Peyer's patch (tissue), 4 donors: ENCODE measurements around the gene CEMIP2.

ENCODE experiments used
- CTCF ChIP-seq, 6 experiments: fragments of 450-650 bp in 4 of 6; fragments of 200-600 bp in 2 of 6; sonication (generic) in 1 of 6; IDR thresholded peaks; one replicate each; pipeline ENCODE4 v1.5.1; 2017 to 2019; ENCODE audit warnings: antibody characterized with exemption in 6 of 6, mild to moderate bottlenecking in 3 of 6, moderate library complexity in 1 of 6
- POLR2A ChIP-seq, 2 donors: fragments of 450-650 bp; IDR thresholded peaks; one replicate each; pipeline ENCODE4 v1.5.1; 2017; ENCODE audit warnings: antibody characterized with exemption in 2 of 2, mild to moderate bottlenecking in 2 of 2, moderate library complexity in 2 of 2

- TF ChIP-seq CTCF (IDR thresholded peaks at IDR 0.05) (no peak), POLR2A (IDR thresholded peaks at IDR 0.05) (no peak)
These were observed 113.2 kb downstream of the CEMIP2 start for GRCh38 chr9:71655141-71655540.
